SK-N-SH (cell line): ENCODE measurements around the gene CRIM1. TPM values are rescaled to one million over a fixed set of nuclear protein-coding genes. Genes with fewer than 3 reads are reported as not detected.

Experiments used
- CTCF ChIA-PET: fragments of 300-600, 350-600 bp; formaldehyde crosslinking; extraction: SDS; loops from one replicate; lab custom pipeline; 2021; lab: Yijun Ruan, JAX
- POLR2A ChIA-PET: fragments of 350-600 bp; sonication (Branson Sonifier 250); formaldehyde crosslinking; extraction: SDS; loops from one replicate; lab custom pipeline; 2020; ENCODE audit warnings: antibody characterized with exemption, inconsistent platforms; lab: Yijun Ruan, JAX
- DNase-seq: peaks from one replicate; pipeline ENCODE4 v3.0.0; 2012
- H2AFZ ChIP-seq: fragments of 200-600 bp; sonication (generic); 2 replicates; pipeline ENCODE4 v1.8.1; 2016; ENCODE audit warnings: antibody characterized with exemption, mild to moderate bottlenecking, low read depth
- H3F3A ChIP-seq: fragments of 200-600 bp; sonication (generic); replicated peaks from 2 replicates; pipeline ENCODE3; 2016; ENCODE audit warnings: antibody characterized with exemption, mild to moderate bottlenecking; ENCODE audit not compliant: insufficient read depth
- H3K27ac ChIP-seq, 2 experiments: fragments of 200-500 bp in 1 of 2; fragments of 200-600 bp in 1 of 2; sonication (Bioruptor generic) in 1 of 2; sonication (generic), shearing (Covaris generic) in 1 of 2; 2 replicates each; pipeline versions ENCODE4 v1.5.1 to v1.6.1; 2014 to 2016; ENCODE audit warnings: low read depth in 2 of 2, inconsistent platforms in 1 of 2, low read length in 1 of 2, mild to moderate bottlenecking in 1 of 2, mixed read lengths in 1 of 2
- H3K27me3 ChIP-seq: fragments of 200-600 bp; sonication (generic), shearing (Covaris generic); 2 replicates; pipeline ENCODE4 v1.6.1; 2016; ENCODE audit warnings: mixed run types; ENCODE audit not compliant: insufficient read depth
- H3K36me3 ChIP-seq, 2 experiments: fragments of 200-500 bp in 1 of 2; fragments of 200-600 bp in 1 of 2; sonication (Bioruptor generic) in 1 of 2; sonication (generic) in 1 of 2; replicated peaks in 1 of 2; 2 replicates each; pipeline versions ENCODE3 to v1.5.1; 2014 to 2016; ENCODE audit warnings: low read length in 1 of 2, mild to moderate bottlenecking in 1 of 2; ENCODE audit not compliant: insufficient read depth in 2 of 2, control insufficient read depth in 1 of 2
- H3K4me1 ChIP-seq, 2 experiments: fragments of 200-500 bp in 1 of 2; fragments of 200-600 bp in 1 of 2; sonication (Bioruptor generic) in 1 of 2; sonication (generic), shearing (Covaris generic) in 1 of 2; 2 replicates each; pipeline versions ENCODE4 v1.5.1 to v1.6.1; 2014 to 2016; ENCODE audit warnings: low read depth in 1 of 2, low read length in 1 of 2, mixed run types in 1 of 2; ENCODE audit not compliant: insufficient read depth in 2 of 2, control insufficient read depth in 1 of 2
- H3K4me2 ChIP-seq: fragments of 200-600 bp; sonication (generic), shearing (Covaris generic); 2 replicates; pipeline ENCODE4 v1.6.1; 2017; ENCODE audit warnings: mixed run types
- H3K4me3 ChIP-seq, 2 experiments: fragments of 200-500 bp in 1 of 2; fragments of 200-600 bp in 1 of 2; sonication (Bioruptor generic) in 1 of 2; sonication (generic), shearing (Covaris generic) in 1 of 2; 2 replicates each; pipeline versions ENCODE4 v1.5.1 to v1.8.1; 2014 to 2016; ENCODE audit warnings: low read depth in 2 of 2, inconsistent platforms in 1 of 2, low read length in 1 of 2, mild to moderate bottlenecking in 1 of 2, mixed read lengths in 1 of 2, moderate library complexity in 1 of 2
- H3K79me2 ChIP-seq: fragments of 200-600 bp; sonication (generic); 2 replicates; pipeline ENCODE4 v1.8.1; 2017; ENCODE audit warnings: mild to moderate bottlenecking; ENCODE audit not compliant: insufficient read depth
- H3K9ac ChIP-seq: fragments of 200-600 bp; sonication (generic); 2 replicates; pipeline ENCODE4 v1.6.1; 2017; ENCODE audit warnings: mixed run types
- H3K9me2 ChIP-seq: fragments of 200-600 bp; sonication (generic); 2 replicates; pipeline ENCODE4 v1.6.1; 2017; ENCODE audit warnings: mixed run types
- H3K9me3 ChIP-seq: fragments of 200-600 bp; sonication (generic); 2 replicates; pipeline ENCODE4 v1.6.1; 2017; ENCODE audit warnings: mixed run types, mild to moderate bottlenecking, moderate library complexity
- H4K20me1 ChIP-seq: fragments of 200-600 bp; sonication (generic); 2 replicates; pipeline ENCODE4 v1.6.1; 2017; ENCODE audit warnings: mild to moderate bottlenecking, mixed run types; ENCODE audit not compliant: insufficient read depth
- CTCF ChIP-seq: fragments of 200-600 bp; sonication (generic); IDR thresholded peaks from 2 replicates; pipeline ENCODE4 v1.6.1; 2017; ENCODE audit warnings: antibody characterized with exemption, mild to moderate bottlenecking, moderate library complexity
- ELF1 ChIP-seq: IDR thresholded peaks from 2 replicates; pipeline ENCODE4 v1.4.0; 2012
- EP300 ChIP-seq, 2 experiments: IDR thresholded peaks; 2 replicates each; pipeline versions ENCODE4 v1.4.0 to v1.6.1; 2012; ENCODE audit warnings: borderline replicate concordance in 1 of 2, low read depth in 1 of 2, low read length in 1 of 2
- EZH2phosphoT487 ChIP-seq: fragments of 200-600 bp; sonication (generic); IDR thresholded peaks from 2 replicates; pipeline ENCODE4 v1.6.1; 2017; ENCODE audit warnings: low read depth, mixed run types, mild to moderate bottlenecking, antibody characterized with exemption, moderate library complexity, borderline replicate concordance
- JUND ChIP-seq: IDR thresholded peaks from 2 replicates; pipeline ENCODE4 v1.4.0; 2012
- MAX ChIP-seq: IDR thresholded peaks from 2 replicates; pipeline ENCODE4 v1.4.0; 2012; ENCODE audit warnings: low read depth
- MXI1 ChIP-seq: IDR thresholded peaks from 2 replicates; pipeline ENCODE4 v1.6.1; 2012; ENCODE audit warnings: mild to moderate bottlenecking, low read depth, low read length, improper control_type of control experiment
- NRF1 ChIP-seq: IDR thresholded peaks from 2 replicates; pipeline ENCODE4 v1.6.1; 2012; ENCODE audit warnings: low read depth, mild to moderate bottlenecking, low read length
- PBX3 ChIP-seq: IDR thresholded peaks from 2 replicates; pipeline ENCODE4; 2012
- RXRA ChIP-seq: IDR thresholded peaks from 2 replicates; pipeline ENCODE4 v1.4.0; 2012; ENCODE audit warnings: low read depth, mild to moderate bottlenecking, borderline replicate concordance
- SIN3A ChIP-seq: IDR thresholded peaks from 2 replicates; pipeline ENCODE4 v1.6.1; 2012; ENCODE audit warnings: low read depth, mild to moderate bottlenecking, low read length, moderate library complexity, borderline replicate concordance
- SMC3 ChIP-seq: IDR thresholded peaks from 2 replicates; pipeline ENCODE4 v1.6.1; 2012; ENCODE audit warnings: low read depth, low read length, improper control_type of control experiment
- TAF1 ChIP-seq: IDR thresholded peaks from 2 replicates; pipeline ENCODE4 v1.6.1; 2012; ENCODE audit warnings: low read depth, mild to moderate bottlenecking, low read length, moderate library complexity, borderline replicate concordance
- USF1 ChIP-seq: IDR thresholded peaks from 2 replicates; pipeline ENCODE4 v1.4.0; 2012; ENCODE audit warnings: low read depth, borderline replicate concordance
- USF2 ChIP-seq: fragments of 150-350 bp; IDR thresholded peaks from 2 replicates; pipeline ENCODE4 v1.6.1; 2017; ENCODE audit warnings: antibody characterized with exemption, low read length, low read depth, borderline replicate concordance
- WGBS: methylation state at CpG from one replicate; pipeline ENCODE4 v1.1.6; 2017; ENCODE audit warnings: low lambda C conversion rate; 5-methylcytosine and 5-hydroxymethylcytosine counted together
- polyA plus RNA-seq, 3 experiments: library from polyadenylated mRNA; depleted of rRNA; stranded (reverse); fragments of >200 nt; gene quantifications; 2 replicates each; pipeline ENCODE4 v1.2.3, GENCODE V29; 2012

CRIM1 gene
- polyA plus RNA-seq, 1 of the 3 experiments (the other 2 are of a cell fraction), result 244 TPM

GRCh38 chr2:36462311-36462935 lies 106.8 kb downstream of the CRIM1 start:
- peaks cover 47 to 49% of the 10 kb centered on the region in 2 experiments for H3K36me3 ChIP-seq
- 72% methylated on average over 6 of the region's 6 CpGs for WGBS

More at GRCh38 chr2:36462311-36462935, 106.8 kb downstream of the CRIM1 start:
- H3K4me3 ChIP-seq, result no peak overlapping the region
- H3K9ac ChIP-seq, result peak overlapping the region; percentile 51
- peak overlapping the region in 1 of 2 experiments; percentile 95; a peak in 3 of 4 replicates for H3K27ac ChIP-seq
- TF ChIP-seq USF1 (no peak), MXI1 (no peak), ELF1 (no peak), TAF1 (no peak), EP300 (IDR thresholded peaks at IDR 0.05; ENCODE audit: borderline replicate concordance in 1 of 2, low read depth in 1 of 2, low read length in 1 of 2) (no peak), PBX3 (no peak), NRF1 (no peak), MAX (no peak), USF2 (no peak), RXRA (no peak), EZH2phosphoT487 (no peak), SIN3A (no peak), SMC3 (no peak), JUND (no peak), CTCF (no peak)
- no peaks in the 10 kb centered on the region for H3K9me2 ChIP-seq
- ChIA-PET POLR2A (no interaction called here), CTCF (interaction anchor here (0.5 to 1.0 kb wide), 4 partner anchors 21 to 282 kb away, joined by 3 read pairs; no protein-coding TSS in a partner anchor)
- peaks cover 55% of the 10 kb centered on the region for H3F3A ChIP-seq
- no peak overlapping the region for H3K4me2 ChIP-seq
- H3K4me1 ChIP-seq, result peaks cover 0 to 57% of the 10 kb centered on the region in 2 experiments; a peak in 2 of 4 replicates
- H4K20me1 ChIP-seq, result no peaks in the 10 kb centered on the region
- no peak for DNase-seq
- no peak overlapping the region for H2AFZ ChIP-seq
- H3K9me3 ChIP-seq, result no peaks in the 10 kb centered on the region
- peaks cover 96% of the 10 kb centered on the region for H3K79me2 ChIP-seq
- H3K27me3 ChIP-seq, result no peaks in the 10 kb centered on the region
